Keratinocyte (primary cell): ENCODE results near the gene TADA3. TPM values are rescaled to one million over a fixed set of nuclear protein-coding genes. Genes with fewer than 3 reads are reported as not detected.

Experiments
- DNase-seq: peaks from one replicate; pipeline ENCODE4 v3.0.0-alpha.2; 2011; ENCODE audit warnings: low read depth, missing footprints, low spot score
- FAIRE-seq: peaks from 2 replicates; lab custom pipeline; 2011; peaks lifted over from hg19 to GRCh38; lab: Jason Lieb, UNC
- H2AFZ ChIP-seq: 2 replicates; pipeline ENCODE4 v1.6.0; 2012; ENCODE audit warnings: low read length, control low read depth, inconsistent platforms; ENCODE audit not compliant: control insufficient read depth
- H3K27ac ChIP-seq: 2 replicates; pipeline ENCODE4 v1.5.1; 2011; ENCODE audit warnings: low read length; ENCODE audit not compliant: control insufficient read depth, insufficient read depth
- H3K27me3 ChIP-seq: 3 replicates; pipeline ENCODE4 v1.6.0; 2011; ENCODE audit warnings: low read length; ENCODE audit not compliant: control insufficient read depth, insufficient read depth; ENCODE audit errors: extremely low read depth
- H3K36me3 ChIP-seq, 2 experiments: 2 replicates in 1 of 2; 3 replicates in 1 of 2; pipeline ENCODE4 v1.5.1; 2011; ENCODE audit warnings: low read length in 2 of 2, mild to moderate bottlenecking in 1 of 2; ENCODE audit not compliant: control insufficient read depth in 2 of 2, insufficient read depth in 2 of 2; ENCODE audit errors: extremely low read depth in 1 of 2
- H3K4me1 ChIP-seq: 3 replicates; pipeline ENCODE4 v1.5.1; 2011; ENCODE audit warnings: low read length; ENCODE audit not compliant: control insufficient read depth, insufficient read depth; ENCODE audit errors: extremely low read depth
- H3K4me2 ChIP-seq: 3 replicates; pipeline ENCODE4 v1.6.0; 2011; ENCODE audit warnings: low read depth, low read length; ENCODE audit not compliant: control insufficient read depth, insufficient read depth; ENCODE audit errors: extremely low read depth
- H3K4me3 ChIP-seq, 3 experiments: fragments of 200-600 bp in 1 of 3; sonication (generic) in 1 of 3; 2 replicates in 2 of 3; 3 replicates in 1 of 3; pipeline ENCODE4 v1.5.1; 2011 to 2016; ENCODE audit warnings: low read length in 3 of 3, mild to moderate bottlenecking in 3 of 3, control low read depth in 2 of 3, inconsistent platforms in 1 of 3, low read depth in 1 of 3, mixed read lengths in 1 of 3, mixed run types in 1 of 3, moderate library complexity in 1 of 3; ENCODE audit not compliant: control insufficient read depth in 2 of 3, insufficient read depth in 2 of 3; ENCODE audit errors: extremely low read depth in 1 of 3
- H3K79me2 ChIP-seq: 2 replicates; pipeline ENCODE4 v1.6.0; 2012; ENCODE audit warnings: low read length; ENCODE audit not compliant: control insufficient read depth, insufficient read depth
- H3K9ac ChIP-seq: 3 replicates; pipeline ENCODE4 v1.6.0; 2011; ENCODE audit warnings: low read length; ENCODE audit not compliant: control insufficient read depth, insufficient read depth; ENCODE audit errors: extremely low read depth
- H3K9me1 ChIP-seq: 3 replicates; pipeline ENCODE4 v1.6.0; 2011; ENCODE audit warnings: low read length; ENCODE audit not compliant: control insufficient read depth, insufficient read depth; ENCODE audit errors: extremely low read depth
- H3K9me3 ChIP-seq: 2 replicates; pipeline ENCODE4 v1.5.1; 2012; ENCODE audit warnings: low read depth, low read length; ENCODE audit not compliant: control insufficient read depth
- H4K20me1 ChIP-seq: 3 replicates; pipeline ENCODE4 v1.6.0; 2011; ENCODE audit warnings: low read length; ENCODE audit not compliant: control insufficient read depth, insufficient read depth; ENCODE audit errors: extremely low read depth
- CTCF ChIP-seq, 3 experiments: IDR thresholded peaks in 1 of 3; conservative IDR thresholded peaks in 1 of 3; optimal IDR thresholded peaks in 1 of 3; 2 replicates in 2 of 3; 3 replicates in 1 of 3; pipeline versions ENCODE3 to v1.5.1; 2011; ENCODE audit warnings: low read length in 3 of 3, mild to moderate bottlenecking in 3 of 3, moderate library complexity in 2 of 3, control low read depth in 1 of 3, inconsistent platforms in 1 of 3; ENCODE audit not compliant: insufficient read depth in 2 of 3; ENCODE audit errors: extremely low read depth in 1 of 3
- EZH2 ChIP-seq: IDR thresholded peaks from one replicate; pipeline ENCODE4 v1.6.1; 2012; ENCODE audit warnings: inconsistent platforms, mild to moderate bottlenecking, low read length, moderate library complexity
- dilution Hi-C: fragments of 300-500 bp; cut with MboI; formaldehyde crosslinking; loops from one replicate; pipeline ENCODE4 v1.7.0; 2020; ENCODE audit warnings: low sequenced_read_pairs; ENCODE audit not compliant: extremely low pct_ligation_motif_present
- polyA plus RNA-seq, 5 experiments: library from polyadenylated mRNA; depleted of rRNA in 3 of 5; stranded (reverse) in 3 of 5; stranded (forward) in 1 of 5; unstranded in 1 of 5; fragments of >200 nt; gene quantifications; 1 replicate in 1 of 5; 2 replicates in 3 of 5; 3 replicates in 1 of 5; pipeline versions ENCODE4 v1.2.1 to v1.2.3, GENCODE V29; 2011 to 2012; ENCODE audit warnings: missing spikeins in 2 of 5, low read depth in 1 of 5, low replicate concordance in 1 of 5

The TADA3 gene
- polyA plus RNA-seq, 1 donor (not counting 4 experiments of a cell fraction or from before 2014, with no cell fraction given): 29.6 TPM

DNA sequence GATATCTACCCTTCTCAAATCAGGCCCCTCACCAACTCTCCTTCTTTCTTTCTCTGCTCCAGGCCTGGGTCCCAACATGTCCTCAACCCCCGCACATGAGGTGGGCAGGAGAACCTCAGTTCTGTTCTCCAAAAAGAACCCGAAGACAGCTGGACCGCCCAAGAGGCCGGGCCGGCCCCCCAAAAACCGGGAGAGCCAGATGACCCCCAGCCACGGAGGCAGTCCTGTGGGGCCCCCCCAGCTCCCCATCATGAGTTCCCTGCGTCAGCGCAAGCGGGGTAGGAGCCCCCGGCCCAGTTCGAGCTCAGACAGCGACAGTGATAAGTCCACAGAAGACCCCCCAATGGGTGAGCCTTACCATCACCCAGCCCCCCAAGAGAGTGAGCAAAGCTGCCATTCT is 48.1 kb downstream of the TADA3 start:
- peaks cover 2% of the 10 kb centered on the region for H3K4me1 ChIP-seq
- no peaks in the 10 kb centered on the region for H3K27me3 ChIP-seq
- no peak for DNase-seq
- H2AFZ ChIP-seq: no peak overlapping the region
- TF ChIP-seq CTCF (optimal IDR thresholded peaks at IDR 0.05 in 1 of 3, IDR thresholded peaks at IDR 0.05 in 1 of 3, conservative IDR thresholded peaks at IDR 0.05 in 1 of 3; ENCODE audit: extremely low read depth in 1 of 3, insufficient read depth in 2 of 3, low read length in 3 of 3) (no peak), EZH2 (no peak)
- H3K4me2 ChIP-seq: no peak overlapping the region
- H3K79me2 ChIP-seq: peaks cover 5% of the 10 kb centered on the region
- H3K36me3 ChIP-seq: peaks cover 59 to 65% of the 10 kb centered on the region in 2 experiments
- no peak overlapping the region for H3K27ac ChIP-seq
- no peak overlapping the region for H3K9ac ChIP-seq
- H4K20me1 ChIP-seq: no peaks in the 10 kb centered on the region
- H3K9me1 ChIP-seq: no peaks in the 10 kb centered on the region
- FAIRE-seq: no peak
- H3K9me3 ChIP-seq: no peaks in the 10 kb centered on the region
- H3K4me3 ChIP-seq: no peak overlapping the region
- dilution Hi-C loops: no loop called here

DNA sequence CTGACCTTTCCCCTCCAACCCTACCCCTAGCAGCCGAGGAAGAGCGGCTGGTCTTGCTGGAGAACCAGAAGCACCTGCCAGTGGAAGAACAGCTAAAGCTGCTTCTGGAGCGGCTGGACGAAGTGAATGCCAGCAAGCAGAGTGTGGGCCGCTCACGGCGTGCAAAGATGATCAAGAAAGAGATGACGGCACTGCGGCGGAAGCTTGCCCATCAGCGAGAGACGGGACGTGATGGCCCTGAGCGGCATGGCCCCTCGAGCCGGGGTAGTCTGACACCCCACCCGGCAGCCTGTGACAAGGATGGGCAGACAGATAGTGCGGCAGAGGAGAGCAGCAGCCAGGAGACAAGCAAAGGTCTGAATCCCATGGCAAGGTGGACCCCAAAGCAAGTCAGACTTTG is 48.7 kb downstream of the TADA3 start:
- DNase-seq (no peak), FAIRE-seq (no peak)
- Histone ChIP-seq H2AFZ (no peak overlapping the region), H3K4me1 (no peaks in the 10 kb centered on the region), H3K4me2 (no peak overlapping the region), H3K9me3 (no peaks in the 10 kb centered on the region), H3K9me1 (no peaks in the 10 kb centered on the region), H4K20me1 (no peaks in the 10 kb centered on the region), H3K27ac (no peak overlapping the region), H3K4me3 (no peak overlapping the region), H3K36me3 (peaks cover 64 to 70% of the 10 kb centered on the region in 2 experiments), H3K79me2 (peaks cover 8% of the 10 kb centered on the region), H3K27me3 (no peaks in the 10 kb centered on the region), H3K9ac (no peak overlapping the region)
- TF ChIP-seq CTCF (optimal IDR thresholded peaks at IDR 0.05 in 1 of 3, IDR thresholded peaks at IDR 0.05 in 1 of 3, conservative IDR thresholded peaks at IDR 0.05 in 1 of 3; ENCODE audit: extremely low read depth in 1 of 3, insufficient read depth in 2 of 3, low read length in 3 of 3) (no peak), EZH2 (no peak)
- dilution Hi-C loops: no loop called here
